H1 (cell line): Measurements from ENCODE around the gene NXT1. TPM values are rescaled to one million over a fixed set of nuclear protein-coding genes. Genes with fewer than 3 reads are reported as not detected.

Source experiments
- CTCF ChIA-PET: fragments of 300-600 bp; sonication (Branson Sonifier 250); formaldehyde crosslinking; loops from one replicate; lab custom pipeline; 2021; ENCODE audit not compliant: partially characterized antibody; lab: Charles Lee
- POLR2A ChIA-PET: fragments of 300-600 bp; sonication (Branson Sonifier 250); formaldehyde crosslinking; loops from one replicate; lab custom pipeline; 2021; ENCODE audit warnings: inconsistent platforms; ENCODE audit not compliant: partially characterized antibody; lab: Charles Lee
- DNase-seq, 2 experiments: peaks; one replicate each; pipeline versions ENCODE4 v3.0.0 to v3.0.0-alpha.2; 2010 to 2022; ENCODE audit warnings: low spot score in 2 of 2, low read depth in 1 of 2, mixed read lengths in 1 of 2
- FAIRE-seq: peaks from 2 replicates; lab custom pipeline; 2011; peaks lifted over from hg19 to GRCh38; lab: Jason Lieb, UNC
- H2AFZ ChIP-seq: 2 replicates; pipeline ENCODE4 v1.8.1; 2012; ENCODE audit warnings: low read length, inconsistent platforms
- H2AK5ac ChIP-seq: 2 replicates; pipeline ENCODE4 v1.6.1; 2013; ENCODE audit warnings: low read depth, low read length
- H2BK120ac ChIP-seq: replicated peaks from 2 replicates; pipeline ENCODE3; 2013; ENCODE audit warnings: low read depth, low read length, inconsistent platforms
- H2BK12ac ChIP-seq: 2 replicates; pipeline ENCODE4 v1.6.1; 2013; ENCODE audit warnings: low read depth, low read length
- H2BK15ac ChIP-seq: 2 replicates; pipeline ENCODE4 v1.6.1; 2013; ENCODE audit warnings: low read length
- H2BK20ac ChIP-seq: 2 replicates; pipeline ENCODE4 v1.6.1; 2013; ENCODE audit warnings: low read length
- H2BK5ac ChIP-seq: 2 replicates; pipeline ENCODE4 v1.6.1; 2013; ENCODE audit warnings: low read depth, low read length
- H3K14ac ChIP-seq: 2 replicates; pipeline ENCODE4 v1.6.1; 2013; ENCODE audit warnings: inconsistent platforms; ENCODE audit not compliant: insufficient read length
- H3K18ac ChIP-seq: 2 replicates; pipeline ENCODE4 v1.6.1; 2013; ENCODE audit warnings: low read length; ENCODE audit errors: extremely low read depth
- H3K23ac ChIP-seq: 2 replicates; pipeline ENCODE4 v1.6.1; 2013; ENCODE audit warnings: inconsistent platforms; ENCODE audit not compliant: insufficient read length
- H3K23me2 ChIP-seq: 2 replicates; pipeline ENCODE4 v1.6.1; 2013; ENCODE audit warnings: low read depth, low read length
- H3K27ac ChIP-seq: 2 replicates; pipeline ENCODE4 v1.6.1; 2011; ENCODE audit warnings: low read depth, low read length, inconsistent platforms
- H3K27me3 ChIP-seq, 4 experiments: replicated peaks in 1 of 4; 1 replicate in 1 of 4; 2 replicates in 3 of 4; pipeline versions ENCODE4 v1.6.1 to v1.8.1; 2011 to 2013; ENCODE audit warnings: low read length in 3 of 4, mild to moderate bottlenecking in 3 of 4, inconsistent platforms in 2 of 4, mixed read lengths in 2 of 4, moderate library complexity in 1 of 4; ENCODE audit not compliant: control insufficient read depth in 3 of 4, insufficient read depth in 3 of 4; ENCODE audit errors: extremely low read depth in 1 of 4
- H3K36me3 ChIP-seq, 4 experiments: 2 replicates each; pipeline versions ENCODE4 v1.6.1 to v1.8.1; 2011 to 2013; ENCODE audit warnings: mild to moderate bottlenecking in 4 of 4, low read length in 3 of 4, moderate library complexity in 2 of 4, control low read depth in 1 of 4, inconsistent platforms in 1 of 4; ENCODE audit not compliant: insufficient read depth in 4 of 4, control insufficient read depth in 2 of 4
- H3K4ac ChIP-seq: replicated peaks from 2 replicates; pipeline ENCODE3; 2013; ENCODE audit warnings: low read length, low read depth, mixed read lengths, inconsistent platforms; ENCODE audit not compliant: insufficient read length
- H3K4me1 ChIP-seq, 4 experiments: replicated peaks in 1 of 4; 1 replicate in 1 of 4; 2 replicates in 3 of 4; pipeline versions ENCODE4 v1.6.1 to v1.8.1; 2011 to 2013; ENCODE audit warnings: low read length in 3 of 4, inconsistent platforms in 2 of 4, mixed read lengths in 1 of 4; ENCODE audit not compliant: insufficient read depth in 4 of 4, control insufficient read depth in 3 of 4
- H3K4me2 ChIP-seq, 2 experiments: 2 replicates each; pipeline versions ENCODE4 v1.6.1 to v1.8.1; 2011 to 2013; ENCODE audit warnings: low read depth in 2 of 2, low read length in 2 of 2, control low read depth in 1 of 2, inconsistent platforms in 1 of 2, mild to moderate bottlenecking in 1 of 2; ENCODE audit not compliant: insufficient read depth in 1 of 2
- H3K4me3 ChIP-seq, 4 experiments: fragments of 200-600, 300-600 bp in 1 of 4; sonication (generic), shearing (Covaris generic), sonication (Bioruptor Twin) in 1 of 4; 2 replicates each; pipeline versions ENCODE4 v1.5.1 to v1.8.1; 2011 to 2016; ENCODE audit warnings: low read length in 4 of 4, low read depth in 3 of 4, control low read depth in 2 of 4, inconsistent platforms in 2 of 4, mild to moderate bottlenecking in 2 of 4, mixed read lengths in 1 of 4, moderate library complexity in 1 of 4; ENCODE audit not compliant: insufficient read depth in 2 of 4; ENCODE audit errors: extremely low read depth in 1 of 4
- H3K56ac ChIP-seq: replicated peaks from 2 replicates; pipeline ENCODE3; 2013; ENCODE audit warnings: low read depth, mild to moderate bottlenecking, mixed read lengths, low read length, inconsistent platforms; ENCODE audit not compliant: insufficient read length
- H3K79me1 ChIP-seq: 2 replicates; pipeline ENCODE4 v1.6.1; 2013; ENCODE audit warnings: low read depth, low read length, control low read depth
- H3K79me2 ChIP-seq, 2 experiments: 2 replicates each; pipeline versions ENCODE4 v1.6.1 to v1.8.1; 2012 to 2013; ENCODE audit warnings: low read length in 2 of 2, mild to moderate bottlenecking in 2 of 2, inconsistent platforms in 1 of 2; ENCODE audit not compliant: insufficient read depth in 2 of 2, control insufficient read depth in 1 of 2
- H3K9ac ChIP-seq, 4 experiments: replicated peaks in 1 of 4; 1 replicate in 1 of 4; 2 replicates in 3 of 4; pipeline versions ENCODE4 v1.6.1 to v1.8.1; 2011 to 2013; ENCODE audit warnings: low read depth in 3 of 4, low read length in 3 of 4, control low read depth in 2 of 4, mild to moderate bottlenecking in 2 of 4, moderate library complexity in 2 of 4, inconsistent platforms in 1 of 4; ENCODE audit errors: extremely low read depth in 1 of 4
- H3K9me3 ChIP-seq, 2 experiments: 2 replicates each; pipeline versions ENCODE4 v1.6.1 to v1.8.1; 2012 to 2013; ENCODE audit warnings: mild to moderate bottlenecking in 2 of 2, moderate library complexity in 2 of 2, control low read depth in 1 of 2, inconsistent platforms in 1 of 2, low read depth in 1 of 2, low read length in 1 of 2, mixed read lengths in 1 of 2; ENCODE audit not compliant: insufficient read depth in 2 of 2
- H4K20me1 ChIP-seq, 2 experiments: replicated peaks in 1 of 2; 2 replicates each; pipeline versions ENCODE3 to v1.8.1; 2011 to 2013; ENCODE audit warnings: inconsistent platforms in 2 of 2, low read length in 2 of 2, mild to moderate bottlenecking in 1 of 2; ENCODE audit not compliant: insufficient read depth in 2 of 2, control insufficient read depth in 1 of 2
- H4K5ac ChIP-seq: 2 replicates; pipeline ENCODE4 v1.6.1; 2013; ENCODE audit warnings: low read length, low read depth, mixed read lengths, inconsistent platforms; ENCODE audit not compliant: insufficient read length
- H4K8ac ChIP-seq: 2 replicates; pipeline ENCODE4 v1.8.0; 2013; ENCODE audit warnings: mild to moderate bottlenecking, moderate library complexity, low read length, inconsistent platforms; ENCODE audit not compliant: insufficient read depth; ENCODE audit errors: extremely low read depth
- H4K91ac ChIP-seq: replicated peaks from 2 replicates; pipeline ENCODE3; 2013; ENCODE audit warnings: low read length, mixed read lengths, inconsistent platforms; ENCODE audit not compliant: insufficient read length
- ASH2L ChIP-seq: fragments of 200-600, 300-600 bp; sonication (generic); IDR thresholded peaks from one replicate; pipeline ENCODE4 v1.7.1; 2017; ENCODE audit warnings: low read length
- PHF8 ChIP-seq: fragments of 200-600 bp; sonication (generic); conservative IDR thresholded peaks from 2 replicates; pipeline ENCODE4 v1.7.1; 2012; ENCODE audit warnings: low read depth, mild to moderate bottlenecking, inconsistent platforms, low read length, moderate library complexity
- SAP30 ChIP-seq: fragments of 300-600 bp; sonication (generic); IDR thresholded peaks from 2 replicates; pipeline ENCODE4 v1.7.1; 2012; ENCODE audit warnings: low read length, moderate library complexity, mild to moderate bottlenecking, inconsistent platforms; ENCODE audit not compliant: insufficient read depth, insufficient replicate concordance
- USF2 ChIP-seq: IDR thresholded peaks from 2 replicates; pipeline ENCODE4 v1.6.1; 2011; ENCODE audit warnings: low read length, improper control_type of control experiment
- WGBS, 2 experiments: shearing (Covaris generic) in 1 of 2; methylation state at CpG; one replicate each; pipeline versions ENCODE4 v1.1.6 to v1.1.7; 2013 to 2015; ENCODE audit warnings: low lambda C conversion rate in 2 of 2, mixed read lengths in 2 of 2, inconsistent platforms in 1 of 2, low coverage in 1 of 2, missing lambda C conversion rate in 1 of 2; ENCODE audit not compliant: insufficient replicate concordance in 2 of 2, insufficient coverage in 1 of 2, insufficient read length in 1 of 2; ENCODE audit errors: extremely low coverage in 1 of 2, missing lambda C conversion rate in 1 of 2; 5-methylcytosine and 5-hydroxymethylcytosine counted together
- polyA plus RNA-seq, 7 experiments: library from polyadenylated mRNA; depleted of rRNA in 3 of 7; stranded (reverse) in 5 of 7; unstranded in 2 of 7; fragments of >200 nt in 5 of 7; fragments of 200-250 nt in 2 of 7; gene quantifications; 1 replicate in 5 of 7; 2 replicates in 1 of 7; 4 replicates in 1 of 7; pipeline versions ENCODE4 v1.2.1 to v1.2.3, GENCODE V29; 2011 to 2013; ENCODE audit warnings: missing spikeins in 2 of 7, mixed read lengths in 2 of 7
- total RNA-seq: library from RNA; stranded (reverse); fragmentation: NEBNext Ultra II Directional; extraction: Animal tissue kit (Norgen Biotek cat#: 25700); gene quantifications from 2 replicates; pipeline ENCODE4 v1.2.1, GENCODE V29; 2021

Gene NXT1
- total and polyA plus RNA-seq, 2 of the 8 experiments (the other 6 are each of a cell fraction or from before 2014, with no cell fraction given) = 23.1 to 26.5 TPM

GRCh38 chr20:23375827-23376226 is 25.2 kb downstream of the NXT1 start:
- H4K20me1 ChIP-seq = peaks cover 0 to 8% of the 10 kb centered on the region in 2 experiments
- H2BK120ac ChIP-seq = no peak overlapping the region
- no peaks in the 10 kb centered on the region for H3K4me1 ChIP-seq
- no peaks in the 10 kb centered on the region for H3K79me2 ChIP-seq
- no peak overlapping the region for H3K14ac ChIP-seq
- H2BK5ac ChIP-seq = no peak overlapping the region
- H4K8ac ChIP-seq = no peak overlapping the region
- DNase-seq = no peak
- CTCF ChIA-PET = interaction anchor here (0.7 to 1.1 kb wide), 2 partner anchors 9 to 17 kb away, joined by 3 read pairs; no protein-coding TSS in a partner anchor
- no peak for TF ChIP-seq SAP30
- no peak for TF ChIP-seq USF2
- no peak for TF ChIP-seq PHF8
- no peak for TF ChIP-seq ASH2L
- TF ChIP-seq, all 59 proteins: peak for 0
- H3K9me3 ChIP-seq = no peaks in the 10 kb centered on the region
- WGBS, 2 experiments = 96% methylated on average over 5 of the region's 5 CpGs; no CpG with 5 or more reads in 1 of the 2 experiments
- FAIRE-seq = no peak
- no peak overlapping the region for H2BK20ac ChIP-seq
- H3K4ac ChIP-seq = no peak overlapping the region
- no peak overlapping the region for H3K27ac ChIP-seq
- H3K18ac ChIP-seq = no peak overlapping the region
- H4K91ac ChIP-seq = no peak overlapping the region
- H3K4me3 ChIP-seq = no peak overlapping the region
- H3K79me1 ChIP-seq = no peaks in the 10 kb centered on the region; the same call in 1 of the 2 replicates
- POLR2A ChIA-PET = interaction anchor here (0.6 to 0.8 kb wide), 2 partner anchors 9 to 13 kb away, joined by 3 read pairs; no protein-coding TSS in a partner anchor
- no peak overlapping the region for H2AK5ac ChIP-seq
- H2BK12ac ChIP-seq = no peak overlapping the region
- H3K56ac ChIP-seq = no peak overlapping the region
- no peak overlapping the region for H2BK15ac ChIP-seq
- H3K4me2 ChIP-seq = no peak overlapping the region
- H3K27me3 ChIP-seq = no peaks in the 10 kb centered on the region; a peak in 1 of 7 replicates
- H3K23me2 ChIP-seq = no peaks in the 10 kb centered on the region
- peaks cover 9 to 62% (median 38%) of the 10 kb centered on the region in 4 experiments for H3K36me3 ChIP-seq
- no peak overlapping the region for H4K5ac ChIP-seq
- no peak overlapping the region for H2AFZ ChIP-seq
- no peak overlapping the region for H3K23ac ChIP-seq
- no peak overlapping the region for H3K9ac ChIP-seq
